Left ventricle myocardium inferior (tissue), 1 donor: ENCODE data around the gene HDAC8. TPM values are rescaled to one million over a fixed set of nuclear protein-coding genes. Genes with fewer than 3 reads are reported as not detected.
"Not testable (repeated sequence)": the region's sequence is repeated elsewhere in the genome, so short reads cannot be mapped to it uniquely, and the experiment has no call there.

Experiments used
- DNase-seq: peaks from one replicate; pipeline ENCODE4 v3.0.0-alpha.2; 2020
- H3K27ac ChIP-seq: fragments of 200-600 bp; replicated peaks from 2 replicates; pipeline ENCODE4 v1.8.0; 2021
- H3K27me3 ChIP-seq: fragments of 200-600 bp; 2 replicates; pipeline ENCODE4 v1.8.0; 2021; ENCODE audit warnings: low read depth
- H3K36me3 ChIP-seq: fragments of 200-600 bp; 2 replicates; pipeline ENCODE4 v1.8.0; 2021
- H3K4me1 ChIP-seq: fragments of 200-600 bp; 2 replicates; pipeline ENCODE4 v1.8.0; 2021
- H3K4me3 ChIP-seq: fragments of 200-600 bp; 2 replicates; pipeline ENCODE4 v1.8.0; 2021; ENCODE audit warnings: mild to moderate bottlenecking, moderate library complexity
- H3K9me3 ChIP-seq: fragments of 200-600 bp; replicated peaks from 2 replicates; pipeline ENCODE4 v1.8.0; 2021
- CTCF ChIP-seq: fragments of 200-600 bp; IDR thresholded peaks from 2 replicates; pipeline ENCODE4 v1.8.0; 2021; ENCODE audit warnings: antibody characterized with exemption, mild to moderate bottlenecking, borderline replicate concordance
- intact Hi-C: fragments of 100-400 bp; cut with micrococcal nuclease; formaldehyde crosslinking; loops from one replicate; pipeline ENCODE4 v1.11.0; 2022
- total RNA-seq: library from RNA; stranded (reverse); fragmentation: NEBNext Ultra II Directional; extraction: Animal tissue kit (Norgen Biotek cat#: 25700); gene quantifications from one replicate; pipeline ENCODE4 v1.2.1, GENCODE V29; 2021
- donor health status: DM: no; HTN: yes; CAD: no; lungs with severe emphysema.

HDAC8 gene
- total RNA-seq, 1 donor from 2014 or later: 19.3 TPM

GRCh38 chrX:72467135-72467534, 105.5 kb downstream of the HDAC8 start:
- intact Hi-C loops: no loop called here
- Histone ChIP-seq H3K27me3 (no peaks in the 10 kb centered on the region), H3K4me3 (no peak overlapping the region), H3K4me1 (no peaks in the 10 kb centered on the region), H3K36me3 (no peaks in the 10 kb centered on the region), H3K27ac (no peak overlapping the region), H3K9me3 (no peaks in the 10 kb centered on the region)
- TF ChIP-seq CTCF: no peak
- DNase-seq: no peak

- Histone ChIP-seq H3K4me1 (no peaks in the 10 kb centered on the region), H3K36me3 (no peaks in the 10 kb centered on the region), H3K9me3 (no peaks in the 10 kb centered on the region), H3K27ac (no peak overlapping the region), H3K4me3 (no peak overlapping the region), H3K27me3 (no peaks in the 10 kb centered on the region)
- TF ChIP-seq CTCF: no peak
- intact Hi-C loops: no loop called here
- no peak for DNase-seq
Measured at GRCh38 chrX:72466493-72466892, 106.2 kb downstream of the HDAC8 start.

GRCh38 chrX:72465889-72466288, 106.8 kb downstream of the HDAC8 start:
- TF ChIP-seq CTCF: no peak
- Histone ChIP-seq H3K4me1 (no peaks in the 10 kb centered on the region), H3K27me3 (no peaks in the 10 kb centered on the region), H3K27ac (no peak overlapping the region), H3K4me3 (no peak overlapping the region), H3K36me3 (no peaks in the 10 kb centered on the region), H3K9me3 (no peaks in the 10 kb centered on the region)
- intact Hi-C loops: no loop called here
- DNase-seq: no peak

GRCh38 chrX:72461766-72462165, 110.9 kb downstream of the HDAC8 start:
- Histone ChIP-seq H3K36me3 (no peaks in the 10 kb centered on the region), H3K27ac (no peak overlapping the region), H3K9me3 (no peaks in the 10 kb centered on the region), H3K4me3 (no peak overlapping the region), H3K27me3 (no peaks in the 10 kb centered on the region), H3K4me1 (no peaks in the 10 kb centered on the region)
- no peak for DNase-seq
- no peak for TF ChIP-seq CTCF
- intact Hi-C loops: no loop called here

- Histone ChIP-seq H3K4me1 (no peaks in the 10 kb centered on the region), H3K27ac (no peak overlapping the region), H3K9me3 (no peaks in the 10 kb centered on the region), H3K4me3 (no peak overlapping the region), H3K27me3 (no peaks in the 10 kb centered on the region), H3K36me3 (no peaks in the 10 kb centered on the region)
- intact Hi-C loops: no loop called here
- TF ChIP-seq CTCF: no peak
- DNase-seq: no peak
Measured at GRCh38 chrX:72461288-72461687, 111.4 kb downstream of the HDAC8 start.

- TF ChIP-seq CTCF: no peak
- Histone ChIP-seq H3K27me3 (no peaks in the 10 kb centered on the region), H3K4me3 (no peak overlapping the region), H3K27ac (no peak overlapping the region), H3K9me3 (no peaks in the 10 kb centered on the region), H3K36me3 (no peaks in the 10 kb centered on the region), H3K4me1 (no peaks in the 10 kb centered on the region)
- DNase-seq: no peak
- intact Hi-C loops: no loop called here
Measured at GRCh38 chrX:72460715-72461114, 111.9 kb downstream of the HDAC8 start.

- H3K4me3 ChIP-seq, H3K36me3 ChIP-seq, H3K27ac ChIP-seq, intact Hi-C loops, H3K4me1 ChIP-seq, H3K9me3 ChIP-seq, H3K27me3 ChIP-seq, DNase-seq: not testable (repeated sequence)
Measured at GRCh38 chrX:72449034-72449433, 123.6 kb downstream of the HDAC8 start.

- H3K27ac ChIP-seq, DNase-seq, intact Hi-C loops, H3K27me3 ChIP-seq, H3K4me3 ChIP-seq, H3K4me1 ChIP-seq: not testable (repeated sequence)
- Histone ChIP-seq H3K36me3 (peaks cover 14% of the 10 kb centered on the region), H3K9me3 (peaks cover 12% of the 10 kb centered on the region)
Measured at GRCh38 chrX:72440764-72441163, 131.9 kb downstream of the HDAC8 start.
